GM10266 (cell line): ENCODE data around the gene CD160.

ENCODE experiments used
- DNase-seq: peaks from one replicate; pipeline ENCODE4 v3.0.0; 2012; ENCODE audit errors: extremely low spot score
- TF ChIP-seq, protein P1 (sequence below): IDR thresholded peaks from 2 replicates; pipeline ENCODE4 v1.5.1; 2012; ENCODE audit warnings: mild to moderate bottlenecking, low read depth; ENCODE audit not compliant: control insufficient read depth, insufficient read depth; ENCODE audit errors: missing control alignments

The CD160 gene

GRCh38 chr1:145771056-145771455 is 51.8 kb downstream of the CD160 start:
- DNase-seq: no peak
- TF ChIP-seq, protein P1, sequence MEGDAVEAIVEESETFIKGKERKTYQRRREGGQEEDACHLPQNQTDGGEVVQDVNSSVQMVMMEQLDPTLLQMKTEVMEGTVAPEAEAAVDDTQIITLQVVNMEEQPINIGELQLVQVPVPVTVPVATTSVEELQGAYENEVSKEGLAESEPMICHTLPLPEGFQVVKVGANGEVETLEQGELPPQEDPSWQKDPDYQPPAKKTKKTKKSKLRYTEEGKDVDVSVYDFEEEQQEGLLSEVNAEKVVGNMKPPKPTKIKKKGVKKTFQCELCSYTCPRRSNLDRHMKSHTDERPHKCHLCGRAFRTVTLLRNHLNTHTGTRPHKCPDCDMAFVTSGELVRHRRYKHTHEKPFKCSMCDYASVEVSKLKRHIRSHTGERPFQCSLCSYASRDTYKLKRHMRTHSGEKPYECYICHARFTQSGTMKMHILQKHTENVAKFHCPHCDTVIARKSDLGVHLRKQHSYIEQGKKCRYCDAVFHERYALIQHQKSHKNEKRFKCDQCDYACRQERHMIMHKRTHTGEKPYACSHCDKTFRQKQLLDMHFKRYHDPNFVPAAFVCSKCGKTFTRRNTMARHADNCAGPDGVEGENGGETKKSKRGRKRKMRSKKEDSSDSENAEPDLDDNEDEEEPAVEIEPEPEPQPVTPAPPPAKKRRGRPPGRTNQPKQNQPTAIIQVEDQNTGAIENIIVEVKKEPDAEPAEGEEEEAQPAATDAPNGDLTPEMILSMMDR: no peak

GRCh38 chr1:145773423-145773822 is 54.1 kb downstream of the CD160 start:
- TF ChIP-seq, protein P1: no peak
- DNase-seq: no peak

DNA sequence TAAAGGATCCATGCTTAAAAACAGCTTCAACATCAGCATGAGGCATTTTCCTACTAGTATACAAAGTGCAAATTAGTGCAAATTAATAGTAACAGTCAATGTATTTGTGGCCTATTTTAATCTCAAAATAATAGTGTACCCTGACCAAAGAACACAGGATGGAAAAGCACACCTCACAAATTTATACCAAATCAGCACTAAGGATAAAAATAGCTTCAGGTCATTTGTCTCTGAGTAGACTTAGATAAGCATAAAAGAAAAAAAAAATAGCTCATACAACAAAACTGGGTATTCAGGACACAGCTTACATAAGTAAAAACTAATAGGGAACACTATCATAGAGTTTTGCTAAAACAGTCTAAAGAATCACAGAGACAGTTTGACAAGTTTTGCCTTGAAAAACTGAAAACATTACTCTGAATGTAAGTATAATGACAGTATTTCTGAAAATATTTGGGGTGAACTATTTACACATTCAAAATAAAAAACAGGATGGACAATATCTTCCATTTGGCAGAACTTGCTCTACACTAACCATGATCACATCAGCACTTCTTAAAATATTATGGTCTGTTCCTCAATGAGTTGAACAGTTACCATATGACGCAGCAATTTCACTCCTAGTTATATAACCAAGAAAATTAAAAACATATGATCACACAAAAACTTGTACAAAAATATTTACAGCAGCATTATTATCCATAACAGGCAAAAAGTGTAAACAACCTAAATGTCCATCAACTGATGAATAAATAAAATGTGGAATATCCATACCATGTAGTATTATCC is 58.3 kb downstream of the CD160 start:
- TF ChIP-seq, protein P1: no peak
- DNase-seq: no peak

GRCh38 chr1:145778146-145778540 is 58.8 kb downstream of the CD160 start:
- DNase-seq: no peak
- TF ChIP-seq, protein P1: no peak

- DNase-seq: no peak
- TF ChIP-seq, protein P1: no peak
Observed at GRCh38 chr1:145782272-145783099, 63.2 kb downstream of the CD160 start.

DNA sequence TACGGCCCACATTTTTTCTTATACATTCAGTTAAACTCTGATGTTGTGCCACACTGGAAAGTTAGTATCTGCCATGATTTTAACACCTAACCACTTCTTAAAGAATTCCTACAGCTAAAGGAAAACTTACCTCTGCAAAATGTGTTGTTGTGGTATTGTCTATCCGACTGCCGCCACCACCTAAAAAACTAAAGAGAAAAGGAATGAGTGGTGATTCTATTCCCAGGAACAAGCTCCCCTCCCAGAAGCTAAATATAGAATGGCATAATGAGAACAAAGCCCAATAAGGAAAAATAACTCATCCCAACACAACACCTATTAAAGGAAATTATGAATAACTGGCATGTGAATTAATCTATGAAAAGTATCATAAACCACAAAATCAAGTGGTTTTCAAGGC is 65.1 kb downstream of the CD160 start:
- no peak for DNase-seq
- TF ChIP-seq, protein P1: no peak

DNA sequence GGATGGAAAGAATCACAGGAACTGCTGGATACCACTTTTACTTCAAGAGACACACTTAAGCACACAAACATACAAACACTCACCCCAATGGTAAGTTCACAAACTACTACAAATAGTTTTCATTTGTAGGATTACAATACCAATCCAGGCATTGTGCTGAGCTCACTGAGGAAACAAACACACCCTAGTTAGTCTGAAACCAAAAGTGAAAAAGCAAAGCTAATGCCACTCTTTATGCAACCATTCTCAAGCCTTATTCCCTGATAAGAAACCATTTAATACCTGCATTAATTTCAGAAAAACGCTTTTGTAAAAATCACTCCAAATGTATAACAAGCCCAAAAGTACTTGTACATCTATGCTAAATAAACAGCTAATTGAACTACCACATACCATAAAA is 66.2 kb downstream of the CD160 start:
- DNase-seq: no peak
- TF ChIP-seq, protein P1: no peak
